Loucy (cell line): ENCODE measurements around the gene SPECC1.

Source experiments
- EZH2phosphoT487 ChIP-seq: fragments of 200-600 bp; IDR thresholded peaks from 2 replicates; pipeline ENCODE4 v1.6.1; 2018; ENCODE audit warnings: antibody characterized with exemption, mild to moderate bottlenecking, moderate library complexity, borderline replicate concordance
- TF ChIP-seq, protein P1 (sequence below): fragments of 200-600 bp; sonication (generic); conservative IDR thresholded peaks from 2 replicates; pipeline ENCODE4 v1.5.1; 2014; ENCODE audit warnings: mild to moderate bottlenecking, antibody characterized with exemption, low read length

DNA sequence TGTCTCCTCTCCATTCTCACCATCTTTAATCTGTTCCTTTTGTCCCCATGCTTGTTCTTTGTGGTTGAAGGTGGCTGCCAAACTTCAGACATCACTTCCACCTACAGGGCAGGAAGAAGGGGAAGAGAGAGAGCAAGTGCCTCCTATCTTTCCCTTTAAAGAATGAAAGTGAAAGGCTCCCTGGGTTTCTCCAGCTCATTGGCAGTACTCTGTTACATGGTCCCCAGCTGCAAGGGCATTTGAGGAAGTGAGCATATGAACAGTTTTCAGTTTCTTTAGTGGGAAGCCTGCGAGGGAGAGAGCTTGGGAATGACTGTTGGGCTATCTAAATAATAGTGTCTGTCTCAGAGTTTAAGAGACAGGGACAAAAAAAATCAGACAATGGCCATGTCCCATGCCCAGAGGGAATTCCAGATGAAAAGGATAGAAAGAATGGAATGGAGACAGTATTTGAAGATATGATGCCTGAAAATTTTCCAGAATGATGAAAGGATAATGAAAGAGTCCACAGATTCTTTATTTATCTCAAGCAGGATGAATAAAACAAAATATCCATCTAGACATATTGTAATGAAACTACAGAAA, 298.3 kb downstream of the SPECC1 start:
- TF ChIP-seq, protein P1, sequence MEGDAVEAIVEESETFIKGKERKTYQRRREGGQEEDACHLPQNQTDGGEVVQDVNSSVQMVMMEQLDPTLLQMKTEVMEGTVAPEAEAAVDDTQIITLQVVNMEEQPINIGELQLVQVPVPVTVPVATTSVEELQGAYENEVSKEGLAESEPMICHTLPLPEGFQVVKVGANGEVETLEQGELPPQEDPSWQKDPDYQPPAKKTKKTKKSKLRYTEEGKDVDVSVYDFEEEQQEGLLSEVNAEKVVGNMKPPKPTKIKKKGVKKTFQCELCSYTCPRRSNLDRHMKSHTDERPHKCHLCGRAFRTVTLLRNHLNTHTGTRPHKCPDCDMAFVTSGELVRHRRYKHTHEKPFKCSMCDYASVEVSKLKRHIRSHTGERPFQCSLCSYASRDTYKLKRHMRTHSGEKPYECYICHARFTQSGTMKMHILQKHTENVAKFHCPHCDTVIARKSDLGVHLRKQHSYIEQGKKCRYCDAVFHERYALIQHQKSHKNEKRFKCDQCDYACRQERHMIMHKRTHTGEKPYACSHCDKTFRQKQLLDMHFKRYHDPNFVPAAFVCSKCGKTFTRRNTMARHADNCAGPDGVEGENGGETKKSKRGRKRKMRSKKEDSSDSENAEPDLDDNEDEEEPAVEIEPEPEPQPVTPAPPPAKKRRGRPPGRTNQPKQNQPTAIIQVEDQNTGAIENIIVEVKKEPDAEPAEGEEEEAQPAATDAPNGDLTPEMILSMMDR = no peak
- no peak for TF ChIP-seq EZH2phosphoT487
